ENCODE results near the gene RAD51B.

DNA sequence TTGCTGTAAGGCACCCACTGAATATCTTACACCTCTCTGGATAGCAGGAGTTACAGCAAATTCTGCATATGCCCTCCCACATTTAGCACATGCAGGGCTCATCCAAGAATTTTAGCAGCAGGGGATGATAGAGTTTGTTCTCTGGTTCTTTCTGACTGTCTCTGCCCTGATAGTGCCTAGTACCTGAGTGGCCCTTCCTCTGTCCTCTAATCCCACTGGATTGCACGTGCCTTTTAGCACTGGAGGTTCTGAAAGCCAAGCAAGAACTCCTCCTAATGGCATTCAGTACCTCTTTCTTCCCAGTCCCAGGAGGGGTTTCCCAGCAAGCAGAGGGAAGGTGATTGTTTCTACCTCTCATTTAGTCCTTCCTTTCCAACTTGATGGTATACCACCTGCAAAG is 566.9 kb downstream of the RAD51B start:
- no peak for TF ChIP-seq POLR2A (IDR thresholded peaks at IDR 0.05)
- TF ChIP-seq, protein P1, sequence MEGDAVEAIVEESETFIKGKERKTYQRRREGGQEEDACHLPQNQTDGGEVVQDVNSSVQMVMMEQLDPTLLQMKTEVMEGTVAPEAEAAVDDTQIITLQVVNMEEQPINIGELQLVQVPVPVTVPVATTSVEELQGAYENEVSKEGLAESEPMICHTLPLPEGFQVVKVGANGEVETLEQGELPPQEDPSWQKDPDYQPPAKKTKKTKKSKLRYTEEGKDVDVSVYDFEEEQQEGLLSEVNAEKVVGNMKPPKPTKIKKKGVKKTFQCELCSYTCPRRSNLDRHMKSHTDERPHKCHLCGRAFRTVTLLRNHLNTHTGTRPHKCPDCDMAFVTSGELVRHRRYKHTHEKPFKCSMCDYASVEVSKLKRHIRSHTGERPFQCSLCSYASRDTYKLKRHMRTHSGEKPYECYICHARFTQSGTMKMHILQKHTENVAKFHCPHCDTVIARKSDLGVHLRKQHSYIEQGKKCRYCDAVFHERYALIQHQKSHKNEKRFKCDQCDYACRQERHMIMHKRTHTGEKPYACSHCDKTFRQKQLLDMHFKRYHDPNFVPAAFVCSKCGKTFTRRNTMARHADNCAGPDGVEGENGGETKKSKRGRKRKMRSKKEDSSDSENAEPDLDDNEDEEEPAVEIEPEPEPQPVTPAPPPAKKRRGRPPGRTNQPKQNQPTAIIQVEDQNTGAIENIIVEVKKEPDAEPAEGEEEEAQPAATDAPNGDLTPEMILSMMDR (IDR thresholded peaks at IDR 0.05) = no peak
